HG03060 (cell line): Measurements from ENCODE around the gene TMC1.

Experiments used
- ATAC-seq: cut with Tn5 transposase; IDR thresholded peaks from one replicate; pipeline ENCODE4 v1.9.1; 2021; ENCODE audit warnings: low read depth, moderate number of reproducible peaks; ENCODE audit not compliant: unreplicated experiment

TMC1 gene

DNA sequence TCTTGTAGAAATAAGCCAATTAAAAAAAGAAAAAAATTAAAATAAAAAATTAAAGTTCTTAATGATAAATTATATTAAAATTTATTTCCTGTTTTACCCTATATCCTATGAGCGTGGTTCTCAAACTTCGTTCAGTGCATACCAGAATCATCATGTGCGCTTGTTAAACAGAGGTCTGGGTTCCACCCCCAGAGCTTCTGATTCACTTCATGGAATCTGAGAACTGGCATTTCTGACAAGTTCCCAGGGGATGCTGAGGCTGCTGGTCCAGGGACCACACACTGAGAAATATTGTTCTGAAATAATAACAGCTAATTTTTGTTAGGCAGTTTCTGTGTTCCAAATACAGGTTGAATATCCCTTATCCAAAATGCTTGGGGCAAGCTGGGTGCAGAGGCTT lies 79.3 kb downstream of the TMC1 start:
- no peak for ATAC-seq

DNA sequence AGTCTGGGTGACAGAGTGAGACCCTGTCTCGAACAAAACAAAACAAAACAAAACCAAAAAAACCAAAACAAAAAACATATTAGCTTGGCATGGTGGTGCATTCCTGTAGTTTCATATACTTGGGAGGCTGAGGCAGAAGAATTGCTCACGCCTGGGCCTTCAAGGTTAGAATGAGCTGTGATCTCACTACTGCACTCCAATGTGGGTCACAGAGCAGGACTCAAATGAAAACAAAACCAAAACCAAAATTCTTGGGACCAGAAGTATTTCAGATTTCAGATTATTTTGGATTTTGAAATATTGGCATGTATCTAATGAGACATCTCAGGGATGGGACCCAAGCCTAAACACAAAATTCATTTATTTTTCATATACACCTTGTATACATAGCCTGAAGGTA lies 80.2 kb downstream of the TMC1 start:
- no peak for ATAC-seq

DNA sequence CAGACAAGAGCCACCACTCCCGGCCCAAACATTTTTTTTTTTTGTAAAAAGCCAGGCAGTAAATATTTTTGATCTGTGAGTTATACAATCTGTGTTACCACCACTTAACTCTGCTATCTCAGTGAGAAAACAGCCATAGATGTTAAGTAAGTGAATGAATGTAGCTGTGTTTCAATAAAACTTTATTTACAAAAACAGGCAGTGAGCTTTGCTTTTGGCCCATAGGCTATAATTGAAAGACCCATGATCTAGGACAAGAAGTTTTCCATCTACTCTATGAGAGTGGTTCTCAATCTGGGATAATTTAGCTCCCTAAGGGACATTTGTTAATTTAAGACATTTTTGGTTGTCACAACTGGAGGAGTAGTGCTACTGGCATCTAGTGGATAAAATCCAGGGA lies 91.0 kb downstream of the TMC1 start:
- ATAC-seq = no peak

DNA sequence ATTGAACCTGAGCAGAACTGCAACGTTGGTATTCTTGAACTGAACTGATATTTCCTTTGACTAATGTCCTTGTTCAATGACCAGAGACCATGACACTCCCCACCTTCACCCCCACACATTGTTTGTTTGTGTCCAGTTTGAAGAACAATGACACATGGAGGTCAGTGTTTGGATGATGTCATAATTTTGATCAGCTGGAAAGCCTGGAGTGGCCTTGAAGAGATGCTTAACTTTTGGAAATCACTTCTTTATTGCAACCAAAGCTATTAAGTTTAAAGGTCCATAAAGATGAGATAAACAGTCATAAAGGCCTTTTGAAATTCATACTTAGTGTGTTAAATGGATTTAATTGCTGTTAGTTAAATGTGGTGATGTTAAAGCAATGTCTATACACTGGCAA lies 92.7 kb downstream of the TMC1 start:
- ATAC-seq = no peak

DNA sequence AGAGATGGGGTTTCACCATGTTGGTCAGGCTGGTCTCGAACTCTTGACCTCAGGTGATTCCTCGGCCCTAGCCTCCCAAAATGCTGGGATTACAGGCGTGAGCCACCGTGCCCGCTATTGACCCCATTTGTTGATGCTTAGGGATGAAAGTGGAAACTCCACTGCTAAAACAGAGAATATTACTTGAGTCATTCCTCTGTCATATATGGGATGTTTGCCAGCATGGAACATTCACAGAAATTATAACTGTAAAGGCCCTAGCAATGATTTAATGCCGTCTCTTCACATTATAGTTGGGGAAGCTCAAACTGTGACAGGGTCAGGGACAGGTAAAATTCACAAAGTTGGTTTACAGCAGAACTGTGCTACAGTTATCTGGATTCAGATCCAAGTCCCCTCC lies 94.5 kb downstream of the TMC1 start:
- ATAC-seq = no peak

DNA sequence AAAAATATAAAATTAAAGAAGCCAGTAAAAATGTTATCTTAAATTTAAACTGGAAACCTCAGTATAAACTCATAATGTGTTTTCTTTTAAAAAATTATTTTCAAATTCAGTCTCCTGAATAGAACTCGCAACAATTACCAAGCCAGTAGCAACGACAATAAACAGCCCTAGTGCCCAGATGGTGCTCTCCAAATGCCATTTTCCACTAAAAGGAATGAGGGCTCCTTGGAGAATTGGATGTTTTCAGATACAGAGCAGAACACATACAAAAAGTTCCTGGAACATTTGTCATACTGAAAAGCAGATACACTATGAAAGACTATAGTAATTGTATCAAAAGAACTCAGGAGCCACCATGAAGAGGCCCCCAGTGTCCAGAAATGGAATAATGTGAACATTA lies 97.4 kb downstream of the TMC1 start:
- ATAC-seq = no peak

DNA sequence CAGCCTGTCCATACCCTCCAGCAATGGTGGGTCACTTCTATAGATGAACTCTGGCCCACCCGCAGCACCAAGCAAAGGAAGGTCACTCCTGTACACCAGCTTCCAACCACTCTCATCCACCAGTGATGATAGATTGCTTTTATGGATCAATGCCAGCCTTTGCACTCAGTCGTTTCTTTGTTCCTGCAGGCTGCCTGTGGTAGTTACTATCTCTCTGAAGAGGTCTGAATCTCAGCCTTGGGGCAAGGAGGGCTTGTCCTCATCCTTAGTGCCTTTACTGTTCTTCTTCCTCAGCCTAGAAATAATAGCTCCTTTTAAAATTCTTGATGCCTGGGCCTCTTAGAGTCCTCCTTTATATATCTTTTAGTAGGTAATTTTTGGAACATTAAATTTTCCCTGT lies 100.8 kb downstream of the TMC1 start:
- no peak for ATAC-seq

DNA sequence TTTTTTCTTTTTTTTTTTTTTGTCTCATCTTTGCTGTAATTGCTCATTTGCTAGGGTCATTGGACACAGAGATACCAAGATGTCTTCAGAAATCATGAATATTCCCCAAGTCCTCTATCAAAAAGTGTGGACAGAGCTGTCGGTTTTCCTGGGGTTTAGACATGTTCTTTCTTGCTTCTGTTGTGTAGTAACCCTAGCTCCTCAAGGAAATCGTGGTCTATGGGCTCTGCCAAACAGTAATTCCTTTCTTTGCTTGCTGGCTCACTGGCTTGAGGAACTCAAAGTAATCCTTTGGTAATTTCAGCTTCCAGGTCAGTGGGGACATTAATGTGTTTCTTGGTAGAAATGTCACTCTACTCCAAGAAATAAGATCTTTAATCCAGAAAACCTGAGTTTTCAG lies 101.7 kb downstream of the TMC1 start:
- no peak for ATAC-seq

DNA sequence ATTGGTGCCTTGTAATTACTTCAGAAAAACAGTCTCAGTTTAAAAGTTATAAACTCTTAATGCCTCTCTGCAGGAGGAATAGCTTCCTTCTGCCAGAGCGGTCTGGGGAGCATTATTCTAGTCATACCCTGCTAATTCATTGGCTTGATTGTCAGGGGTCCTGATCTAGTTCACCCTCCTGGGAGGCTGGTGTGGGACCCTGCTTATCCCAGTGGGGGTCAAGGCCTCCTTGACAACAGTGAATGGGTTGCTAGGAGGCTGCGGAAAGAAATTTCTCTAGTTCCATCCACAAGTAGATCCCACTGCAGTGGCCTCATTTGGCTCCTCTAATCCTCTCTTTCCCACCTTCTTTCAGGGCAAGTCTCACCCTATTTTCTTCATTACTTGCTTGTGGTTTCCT lies 105.7 kb downstream of the TMC1 start:
- no peak for ATAC-seq

DNA sequence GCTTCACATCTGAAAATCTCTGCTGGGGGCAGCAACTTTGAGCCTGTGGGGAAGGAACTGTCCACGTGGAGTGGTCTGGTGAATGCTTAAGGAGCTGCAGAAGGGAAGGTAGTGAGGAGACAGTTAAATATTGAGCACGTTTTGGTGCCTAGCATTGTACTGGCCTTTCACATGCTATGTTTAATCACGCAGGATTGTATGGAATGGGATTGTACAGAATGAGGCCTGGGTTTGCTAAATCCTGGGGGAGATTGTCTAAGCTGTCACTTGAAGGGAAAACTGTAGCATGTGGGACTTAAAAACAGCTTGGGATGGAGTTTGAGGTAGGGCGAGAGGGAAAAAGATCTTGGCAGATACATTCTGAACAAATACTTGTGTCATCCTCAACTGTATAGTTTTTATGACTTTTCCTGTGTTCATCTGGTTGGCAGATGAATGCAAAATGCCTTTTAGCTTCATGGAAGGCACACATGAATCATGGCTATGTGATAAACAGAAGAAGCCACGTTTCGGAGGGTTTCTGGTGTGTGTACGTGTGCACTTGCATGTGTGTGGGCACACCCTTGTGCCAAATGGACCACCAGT lies 106.6 kb downstream of the TMC1 start:
- no peak for ATAC-seq

DNA sequence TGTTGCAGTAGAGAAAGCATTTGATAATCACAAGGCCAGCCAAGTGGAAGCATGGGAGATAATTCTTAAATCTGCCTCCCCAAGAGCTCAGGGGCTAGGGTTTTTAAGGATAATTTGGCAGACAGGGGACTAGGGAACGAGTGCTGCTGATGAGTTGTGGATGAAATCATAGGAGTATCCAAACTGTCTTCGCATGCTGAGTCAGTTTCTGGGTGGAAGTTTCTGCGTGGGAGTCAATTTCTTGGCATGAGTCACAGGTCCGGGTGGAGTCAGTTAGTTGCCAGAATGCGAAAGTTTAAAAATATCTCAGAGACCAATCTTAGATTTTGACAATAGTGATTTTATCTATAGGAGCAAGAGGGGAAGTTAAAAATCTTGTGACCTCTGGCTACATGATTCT lies 112.6 kb downstream of the TMC1 start:
- no peak for ATAC-seq

DNA sequence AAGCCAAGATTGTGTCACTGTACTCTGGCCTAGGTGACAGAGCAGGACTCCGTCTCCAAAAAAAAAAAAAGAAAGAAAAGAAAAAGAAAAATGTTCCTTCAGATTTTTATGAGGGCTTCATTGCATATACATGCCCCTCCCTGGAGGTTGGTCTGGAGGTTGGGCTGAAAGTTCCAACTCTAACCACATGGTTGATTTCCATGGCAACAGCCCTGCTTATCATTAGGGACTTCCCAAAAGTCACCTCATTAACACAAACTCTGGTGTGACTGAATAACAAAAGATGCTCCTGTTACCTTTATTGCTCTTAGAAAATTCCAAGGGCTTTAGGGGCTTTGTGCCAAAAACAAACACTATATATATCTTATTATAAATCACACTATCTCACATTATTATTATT lies 113.8 kb downstream of the TMC1 start:
- ATAC-seq = no peak

DNA sequence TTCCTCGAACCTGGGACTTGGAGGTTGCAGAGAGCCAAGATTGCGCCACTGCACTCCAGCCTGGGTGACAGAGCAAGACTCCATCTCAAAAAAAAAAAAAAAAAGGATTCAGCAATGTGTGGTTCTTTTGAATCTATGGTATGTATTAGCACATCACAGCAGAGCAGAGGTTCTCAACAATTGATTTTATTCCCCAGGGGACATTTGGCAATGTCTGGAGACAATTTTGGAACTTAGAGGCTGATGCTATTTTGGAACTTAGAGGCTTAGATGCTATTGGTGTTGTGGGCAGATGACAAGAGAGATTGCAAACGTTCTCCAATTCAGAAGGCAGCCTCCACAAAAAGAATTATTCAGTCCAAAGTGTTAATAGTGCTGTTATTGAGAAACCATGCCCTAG lies 115.2 kb downstream of the TMC1 start:
- no peak for ATAC-seq

DNA sequence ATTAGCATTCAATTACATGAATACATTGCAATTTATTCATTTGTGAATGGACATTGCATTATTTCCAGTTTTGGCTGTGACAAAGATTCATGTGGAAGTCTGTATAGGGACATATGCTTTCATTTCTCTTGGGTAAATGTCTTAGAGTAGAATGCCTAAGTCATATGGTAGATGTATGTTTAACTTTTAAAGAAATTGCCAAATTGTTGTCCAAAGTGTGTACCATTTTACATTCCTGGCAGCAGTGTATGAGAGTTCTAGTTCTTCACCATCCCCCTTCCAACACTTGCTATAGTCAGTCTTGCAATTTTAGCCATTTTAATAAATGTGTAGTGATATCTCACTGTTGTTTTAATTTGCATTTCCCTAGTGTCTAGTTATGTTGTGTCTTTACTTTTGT lies 122.2 kb downstream of the TMC1 start:
- no peak for ATAC-seq

DNA sequence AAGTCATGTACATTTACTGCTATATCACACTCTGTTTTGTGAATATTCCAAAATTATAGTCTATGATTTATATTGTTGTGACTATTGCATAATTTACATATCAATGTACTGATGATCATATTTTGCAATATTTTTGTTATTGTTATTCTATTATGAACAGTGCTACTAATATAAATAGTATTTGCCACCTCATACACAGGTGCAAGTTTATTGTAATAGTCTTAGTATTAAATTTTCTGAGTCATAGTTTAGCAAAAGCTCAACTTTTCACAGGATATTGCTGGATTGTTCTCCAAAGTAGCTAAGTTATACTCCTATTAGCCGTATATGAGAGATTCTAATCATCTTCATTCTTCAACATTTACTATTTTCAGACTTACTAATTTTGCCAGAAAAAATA lies 124.7 kb downstream of the TMC1 start:
- ATAC-seq = no peak

DNA sequence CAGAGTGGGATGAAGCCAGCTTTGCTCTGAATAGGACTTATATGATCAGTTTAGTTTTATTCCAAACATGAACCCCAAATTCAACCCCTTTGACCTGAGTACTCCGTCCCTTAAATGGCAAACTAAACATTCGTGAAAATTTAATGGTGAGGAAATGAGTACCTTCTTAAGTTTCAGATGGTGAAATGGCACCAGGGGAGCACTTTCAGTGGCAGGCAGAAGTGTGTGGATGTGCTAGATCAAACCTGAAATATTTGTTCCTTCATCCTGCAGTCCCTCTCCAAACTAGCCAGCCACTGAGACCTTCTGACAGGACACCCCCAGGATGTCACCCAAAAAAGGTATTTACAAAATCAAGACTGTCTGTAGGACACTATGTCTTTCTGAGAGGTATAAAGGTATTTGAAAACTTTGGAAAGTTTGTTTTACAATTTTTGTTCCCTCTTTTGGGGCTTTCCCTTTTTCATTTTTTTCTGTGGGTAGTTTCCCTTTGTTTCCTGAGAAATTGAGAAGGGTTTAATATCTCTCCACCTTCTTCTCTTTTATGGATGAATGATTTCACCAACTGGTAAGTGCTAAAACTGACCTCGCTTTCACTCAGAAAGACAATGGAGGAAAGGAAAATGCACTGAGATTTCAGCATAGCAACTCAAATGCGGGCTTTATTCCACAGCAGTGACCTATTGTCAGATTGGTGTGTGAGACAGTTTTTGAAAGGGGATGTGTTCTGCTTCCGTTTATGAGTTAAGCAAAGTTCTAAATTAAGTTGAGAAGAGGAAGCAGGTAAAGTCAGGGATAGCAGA lies 127.1 kb downstream of the TMC1 start:
- ATAC-seq = no peak

DNA sequence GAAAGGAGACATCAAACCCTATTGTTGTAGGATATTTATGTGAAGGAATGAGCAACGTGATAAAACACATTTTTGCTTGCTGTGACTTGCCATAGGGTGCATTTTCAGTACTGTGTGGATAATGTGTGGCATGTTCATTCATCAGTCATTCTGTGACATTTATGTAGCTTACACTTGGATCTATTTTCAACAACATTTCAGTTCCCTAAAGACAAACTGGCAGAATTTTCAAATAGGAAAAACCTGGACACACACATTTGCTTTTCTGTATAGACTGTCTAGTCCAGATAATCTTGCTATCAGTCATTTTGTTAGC lies 127.7 kb downstream of the TMC1 start:
- ATAC-seq = no peak

DNA sequence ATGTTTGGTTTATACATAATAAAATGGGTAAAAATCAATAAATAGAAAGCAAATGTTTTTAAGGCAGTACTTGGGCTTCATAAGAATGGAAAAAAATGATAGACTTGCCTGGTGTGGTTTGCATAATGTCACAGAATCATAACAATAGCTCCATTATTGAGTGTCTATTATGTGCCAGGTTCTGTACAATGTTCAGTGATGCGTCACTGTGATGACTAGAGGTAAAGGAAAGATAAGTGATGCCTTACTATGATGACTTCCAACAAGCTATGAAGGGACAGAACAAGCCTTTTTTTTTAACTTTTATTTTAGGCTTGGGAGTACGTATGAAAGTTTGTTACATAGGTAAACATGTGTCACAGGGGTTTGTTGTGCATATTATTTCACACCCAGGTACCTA lies 128.8 kb downstream of the TMC1 start:
- no peak for ATAC-seq

DNA sequence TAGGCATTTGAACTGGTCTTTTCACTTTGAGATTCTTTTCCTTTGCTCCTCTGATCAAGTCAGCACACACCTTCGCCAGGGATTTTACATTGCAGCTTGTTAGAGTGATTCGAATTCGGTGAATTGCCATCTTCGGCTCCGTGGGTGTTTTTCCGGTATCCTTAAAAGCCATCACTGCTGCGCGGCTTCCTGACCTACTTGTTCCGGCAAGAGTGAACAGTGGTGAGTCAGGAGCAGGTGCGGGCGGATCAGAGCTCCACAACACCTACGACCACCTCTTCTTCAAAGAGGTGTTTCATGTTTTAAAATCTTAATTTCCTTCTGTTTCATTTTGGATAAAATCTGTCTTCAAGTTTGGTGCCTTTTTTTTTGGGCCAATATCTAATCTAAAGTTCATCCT lies 134.6 kb downstream of the TMC1 start:
- ATAC-seq = no peak

DNA sequence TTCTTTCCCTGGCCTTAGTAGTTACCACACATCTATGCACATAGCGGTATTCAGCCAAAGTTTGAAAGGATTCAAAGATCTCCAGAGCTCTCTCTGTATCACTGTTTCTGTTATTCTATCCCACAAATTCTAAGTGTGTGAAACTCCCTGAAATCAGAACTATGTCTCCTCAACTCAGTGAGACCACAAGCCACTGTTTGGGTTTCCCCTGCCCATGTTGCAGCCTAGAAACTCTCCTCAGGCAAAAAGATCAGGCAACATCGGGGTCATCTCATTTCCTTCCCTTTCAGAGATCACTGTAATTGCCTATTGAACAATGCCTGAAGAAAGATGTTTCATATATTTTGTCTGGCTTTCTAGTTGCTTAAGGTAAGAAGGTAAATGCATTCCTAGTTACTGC lies 135.6 kb downstream of the TMC1 start:
- no peak for ATAC-seq

DNA sequence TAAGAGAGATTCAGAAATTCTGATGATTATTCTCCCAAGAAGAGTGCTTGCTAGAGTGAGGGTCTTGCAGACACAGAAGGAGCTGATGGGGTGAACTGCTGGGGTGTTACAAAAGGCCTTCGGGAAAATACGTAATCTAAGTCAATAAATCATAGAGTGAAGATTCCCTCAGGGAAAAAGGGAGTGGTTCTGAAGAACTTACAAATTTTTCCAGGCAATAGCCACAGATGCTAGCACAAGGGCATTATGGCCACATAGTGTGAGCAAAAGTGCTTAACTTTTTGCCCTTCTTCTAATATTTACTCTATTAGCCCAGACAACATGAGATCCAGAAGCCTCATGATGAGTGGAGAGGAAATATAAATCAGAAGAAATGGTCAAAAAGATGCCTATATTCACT lies 137.3 kb downstream of the TMC1 start:
- ATAC-seq = no peak

DNA sequence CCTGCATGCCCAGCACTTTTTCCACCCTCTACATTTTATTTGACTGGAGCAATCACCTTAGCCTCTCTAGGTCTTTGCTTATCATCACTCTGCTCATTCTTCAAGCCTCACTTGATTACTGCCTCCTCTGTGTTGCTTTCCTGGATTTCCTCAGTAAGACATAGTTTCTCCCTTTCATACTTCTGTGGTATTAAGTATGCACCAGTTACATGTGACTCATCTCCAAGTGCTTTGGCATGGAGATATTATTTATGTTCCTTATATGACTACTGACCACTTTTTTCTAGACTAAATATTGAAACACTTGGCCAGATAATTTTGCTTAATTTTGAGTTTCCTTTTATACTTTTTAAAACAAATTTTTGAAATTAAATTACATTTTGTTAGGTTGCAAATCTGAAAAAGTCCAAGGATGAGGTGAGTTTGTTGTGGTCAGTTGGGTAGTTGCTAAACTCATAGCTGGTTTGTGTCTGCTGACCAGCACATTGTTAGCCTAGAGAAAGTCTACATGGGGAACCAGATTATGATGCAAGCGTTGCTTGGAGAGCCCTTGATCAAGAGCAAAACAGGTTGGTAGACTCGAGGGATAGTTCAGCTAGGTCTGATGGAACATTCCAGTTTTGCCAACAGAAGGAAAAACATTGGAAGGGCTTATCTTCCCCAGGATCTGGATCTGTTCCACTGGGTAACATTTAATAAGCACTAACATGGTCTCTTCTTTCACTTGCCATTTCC lies 140.2 kb downstream of the TMC1 start:
- no peak for ATAC-seq
